ENCODE data around the gene AKAP1.

The AKAP1 gene

DNA sequence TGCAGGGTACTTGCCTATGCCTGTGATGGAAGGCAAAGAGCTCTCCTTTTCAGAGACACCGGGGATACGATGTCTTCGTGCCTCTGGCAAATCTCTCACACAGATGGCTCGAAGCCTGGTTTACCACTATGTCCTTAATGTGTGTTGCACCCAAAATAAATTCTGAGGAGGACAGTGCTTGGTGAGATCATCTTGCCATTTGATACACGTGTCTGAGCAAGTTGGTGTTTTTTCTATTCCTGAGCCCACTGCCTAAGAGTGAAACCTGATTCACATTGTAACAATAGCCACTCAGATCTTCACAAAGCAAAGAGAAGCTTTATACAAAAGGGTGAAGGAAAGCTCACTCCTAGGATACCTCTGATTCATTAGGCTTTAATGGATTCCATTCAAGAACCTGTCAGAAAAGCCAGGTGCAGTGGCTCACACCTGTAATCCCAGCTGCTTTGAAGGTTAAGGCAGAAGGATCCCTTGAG is 33.1 kb upstream of the AKAP1 start:
- in situ Hi-C loops (cut with HindIII; ENCODE audit: low pct_unique_long_range_greater_than_20kb, low sequenced_read_pairs): no loop called here
- TF ChIP-seq JUND (IDR thresholded peaks at IDR 0.05; ENCODE audit: low read depth): no peak
- DNase-seq (ENCODE audit: low read depth in 1 of 2, low spot score in 1 of 2): no peak

DNA sequence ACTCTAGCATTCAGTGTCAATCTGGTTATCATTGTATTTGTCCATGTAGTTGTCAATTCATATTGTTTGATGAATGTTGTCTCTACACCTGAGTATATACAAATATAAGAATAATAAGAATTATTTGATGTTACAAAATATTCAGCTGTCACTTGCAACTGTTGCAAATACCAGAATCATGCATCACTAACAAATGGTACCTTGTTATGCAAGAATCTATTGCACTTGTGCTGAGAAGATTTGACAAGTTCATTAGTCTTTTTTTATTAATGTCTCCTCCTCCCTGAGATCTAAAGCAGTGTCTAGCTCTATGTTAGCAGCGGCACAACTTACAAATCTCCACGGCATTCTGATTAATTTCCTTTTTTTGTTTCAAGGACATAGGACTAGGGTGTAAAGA is 22.2 kb upstream of the AKAP1 start:
- in situ Hi-C loops (cut with HindIII; ENCODE audit: low pct_unique_long_range_greater_than_20kb, low sequenced_read_pairs): no loop called here
- DNase-seq (ENCODE audit: low read depth in 1 of 2, low spot score in 1 of 2): no peak
- no peak for TF ChIP-seq JUND (IDR thresholded peaks at IDR 0.05; ENCODE audit: low read depth)

DNA sequence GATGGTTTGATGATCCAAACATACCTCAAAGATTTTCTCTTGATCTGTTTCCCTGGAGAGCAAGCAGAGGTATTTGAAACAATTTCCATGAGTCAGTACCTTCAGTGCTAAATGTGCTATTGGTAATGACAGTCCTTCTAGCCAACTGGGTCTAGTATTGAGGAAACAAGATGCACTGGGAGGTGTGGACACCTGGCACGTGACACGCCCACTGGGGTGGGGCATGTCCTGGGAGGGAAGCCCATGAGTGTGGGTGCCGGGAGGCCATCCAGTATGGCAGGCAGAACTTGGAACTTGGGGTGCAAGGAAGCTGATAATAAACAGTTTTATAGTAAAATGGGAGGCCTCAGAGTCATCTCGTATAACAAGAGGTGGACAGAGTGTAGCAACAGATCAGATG is 17.9 kb upstream of the AKAP1 start:
- no peak for TF ChIP-seq JUND (IDR thresholded peaks at IDR 0.05; ENCODE audit: low read depth)
- in situ Hi-C loops (cut with HindIII; ENCODE audit: low pct_unique_long_range_greater_than_20kb, low sequenced_read_pairs): no loop called here
- peak in 1 of 2 experiments; percentile 22 for DNase-seq (ENCODE audit: low read depth in 1 of 2, low spot score in 1 of 2)

DNA sequence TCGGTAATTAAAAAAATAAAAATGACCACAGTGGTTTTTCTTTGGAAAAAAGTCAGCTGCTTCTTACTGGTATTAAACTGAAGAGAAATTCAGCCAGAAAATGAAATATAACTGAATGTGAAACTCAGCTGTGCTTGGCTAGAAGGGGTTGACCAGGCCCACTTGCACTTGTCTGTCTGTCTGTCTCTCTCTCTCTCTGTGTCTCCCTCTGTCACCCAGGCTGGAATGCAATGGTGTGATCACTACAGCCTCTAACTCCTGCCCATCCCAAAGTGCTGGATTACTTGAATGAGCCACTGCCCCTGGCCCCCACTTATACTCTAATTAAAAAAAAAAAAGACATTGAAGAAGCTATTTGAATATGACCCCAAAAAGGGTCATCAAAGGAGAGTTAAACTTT is 17.3 kb upstream of the AKAP1 start:
- TF ChIP-seq JUND (IDR thresholded peaks at IDR 0.05; ENCODE audit: low read depth): no peak
- in situ Hi-C loops (cut with HindIII; ENCODE audit: low pct_unique_long_range_greater_than_20kb, low sequenced_read_pairs): no loop called here
- no peak for DNase-seq (ENCODE audit: low read depth in 1 of 2, low spot score in 1 of 2)

DNA sequence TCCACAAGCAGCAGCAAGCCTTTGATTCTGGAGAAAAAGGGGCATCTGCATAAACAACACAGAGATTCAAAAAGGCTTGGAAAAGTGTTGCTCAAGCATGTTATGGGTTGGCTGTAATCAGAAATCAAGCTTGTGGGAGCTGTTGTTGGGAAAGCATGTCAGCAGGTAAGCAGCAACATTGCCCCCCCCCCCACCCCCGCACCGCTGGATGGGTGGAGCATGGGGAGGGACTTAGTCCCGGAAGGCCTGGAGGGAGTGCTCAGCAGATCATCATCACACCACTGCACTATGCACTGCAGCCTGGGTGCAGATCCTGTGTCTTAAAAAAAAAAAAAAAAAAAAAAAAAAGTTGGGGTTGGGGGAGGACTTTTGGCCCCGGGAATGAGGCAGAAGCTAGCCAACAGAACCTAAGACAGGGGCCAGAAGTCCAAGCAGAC is 16.8 kb upstream of the AKAP1 start:
- no peak for TF ChIP-seq JUND (IDR thresholded peaks at IDR 0.05; ENCODE audit: low read depth)
- in situ Hi-C loops (cut with HindIII; ENCODE audit: low pct_unique_long_range_greater_than_20kb, low sequenced_read_pairs): no loop called here
- DNase-seq (ENCODE audit: low read depth in 1 of 2, low spot score in 1 of 2): peak in 1 of 2 experiments; percentile 60

DNA sequence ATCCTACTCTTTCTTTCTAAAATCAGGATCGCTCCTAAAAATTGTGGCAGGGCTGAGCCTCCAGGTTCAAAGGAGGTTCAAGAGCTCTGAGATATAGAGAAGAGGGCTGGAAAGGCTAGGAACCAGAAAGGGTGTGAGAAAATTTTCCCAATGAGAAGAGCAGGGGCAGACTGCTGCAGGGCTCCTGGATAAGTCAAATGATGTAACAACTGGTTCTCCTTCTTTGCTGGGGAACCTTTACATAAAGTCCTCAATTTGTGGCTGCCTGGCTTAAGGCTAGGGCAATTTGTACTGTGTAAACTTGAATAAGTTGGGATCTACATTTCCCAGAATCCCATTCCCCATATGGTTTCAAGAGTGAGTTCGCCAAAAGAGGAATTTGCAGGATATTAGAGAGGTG is 16.3 kb upstream of the AKAP1 start:
- in situ Hi-C loops (cut with HindIII; ENCODE audit: low pct_unique_long_range_greater_than_20kb, low sequenced_read_pairs): no loop called here
- DNase-seq (ENCODE audit: low read depth in 1 of 2, low spot score in 1 of 2): peak in 1 of 2 experiments; percentile 54
- no peak for TF ChIP-seq JUND (IDR thresholded peaks at IDR 0.05; ENCODE audit: low read depth)

DNA sequence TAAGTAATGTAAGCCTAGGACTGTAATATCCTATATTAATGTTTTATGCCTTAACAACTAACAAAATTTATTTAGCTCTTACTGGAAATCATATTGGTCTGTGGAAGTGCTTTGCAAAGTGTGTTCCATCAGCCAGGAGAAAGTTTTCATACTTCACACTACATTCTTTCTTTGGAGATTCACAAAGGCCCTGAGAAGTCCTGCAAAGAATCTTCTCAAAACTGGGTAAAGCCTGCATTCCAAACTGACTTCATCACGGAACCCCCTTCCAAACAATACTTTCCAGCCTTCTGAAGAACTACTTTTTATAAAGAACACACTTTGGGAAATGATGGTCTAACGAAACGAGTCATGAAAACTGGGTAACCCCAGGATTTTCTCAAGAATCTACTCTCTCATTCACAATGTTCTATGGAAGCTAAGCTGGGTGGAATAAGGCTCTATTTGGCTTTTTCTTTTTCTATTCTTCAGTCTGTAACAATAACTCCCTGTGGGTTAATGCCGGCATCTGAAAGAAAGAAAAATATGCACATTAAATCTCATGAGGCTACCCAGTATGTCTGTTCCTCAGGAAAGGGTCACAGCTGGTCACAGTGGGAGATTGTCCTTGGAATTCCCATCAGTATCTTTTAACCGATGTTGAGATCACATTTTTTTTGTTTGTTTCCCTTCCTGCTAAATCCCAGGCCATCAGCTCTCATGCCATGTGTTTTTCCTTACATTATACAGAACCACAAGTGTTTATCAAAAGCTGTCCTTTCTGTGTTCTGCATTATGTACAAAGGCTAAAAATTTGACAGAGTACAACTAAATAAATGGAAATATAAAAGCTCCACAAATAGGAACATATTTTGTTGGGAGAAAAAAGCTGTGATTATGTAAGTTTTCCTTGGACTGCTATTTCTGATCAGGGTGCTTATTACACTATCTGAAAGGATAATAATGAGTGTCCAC is 12.8 kb upstream of the AKAP1 start:
- in situ Hi-C loops (cut with HindIII; ENCODE audit: low pct_unique_long_range_greater_than_20kb, low sequenced_read_pairs): no loop called here
- TF ChIP-seq JUND (IDR thresholded peaks at IDR 0.05; ENCODE audit: low read depth): no peak
- DNase-seq (ENCODE audit: low read depth in 1 of 2, low spot score in 1 of 2): no peak

DNA sequence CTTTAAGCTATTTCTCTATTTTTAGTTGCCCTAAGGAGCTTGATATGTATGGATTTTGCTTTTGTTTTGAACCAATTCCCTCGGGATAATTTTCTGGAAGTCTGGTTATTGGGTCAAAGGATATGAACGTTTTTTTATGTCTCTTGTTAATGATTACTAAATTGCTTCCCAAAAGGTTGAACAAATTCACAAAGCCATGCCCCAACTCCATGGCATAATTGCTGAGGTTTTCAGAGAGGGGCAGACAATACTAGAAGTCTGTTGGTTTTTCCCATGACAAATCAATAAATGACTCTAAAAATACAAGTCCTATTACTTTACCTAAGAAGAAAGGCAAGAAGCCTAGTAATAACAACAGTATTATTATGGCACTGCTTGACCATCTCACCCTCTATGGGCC is 11.4 kb upstream of the AKAP1 start:
- in situ Hi-C loops (cut with HindIII; ENCODE audit: low pct_unique_long_range_greater_than_20kb, low sequenced_read_pairs): no loop called here
- no peak for DNase-seq (ENCODE audit: low read depth in 1 of 2, low spot score in 1 of 2)
- no peak for TF ChIP-seq JUND (IDR thresholded peaks at IDR 0.05; ENCODE audit: low read depth)

DNA sequence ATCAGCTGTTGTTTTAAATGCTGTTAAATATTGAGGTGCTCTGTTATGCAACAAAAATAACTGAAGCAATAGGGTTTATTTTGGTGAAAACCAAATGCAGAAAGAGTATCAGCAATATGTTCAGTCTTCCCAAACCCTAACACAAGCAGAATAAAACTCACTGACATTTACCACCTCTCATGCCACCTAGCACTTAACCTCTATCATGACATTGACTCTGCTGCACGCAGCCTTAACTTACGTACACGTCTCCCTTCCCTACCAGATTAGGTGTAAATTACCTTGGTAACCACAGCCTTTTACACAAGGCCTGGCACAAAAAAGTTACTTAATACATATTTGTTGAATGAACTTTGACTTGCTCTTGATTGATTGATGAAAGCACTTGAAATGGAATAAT is 9.9 kb upstream of the AKAP1 start:
- in situ Hi-C loops (cut with HindIII; ENCODE audit: low pct_unique_long_range_greater_than_20kb, low sequenced_read_pairs): no loop called here
- no peak for DNase-seq (ENCODE audit: low read depth in 1 of 2, low spot score in 1 of 2)
- TF ChIP-seq JUND (IDR thresholded peaks at IDR 0.05; ENCODE audit: low read depth): no peak

DNA sequence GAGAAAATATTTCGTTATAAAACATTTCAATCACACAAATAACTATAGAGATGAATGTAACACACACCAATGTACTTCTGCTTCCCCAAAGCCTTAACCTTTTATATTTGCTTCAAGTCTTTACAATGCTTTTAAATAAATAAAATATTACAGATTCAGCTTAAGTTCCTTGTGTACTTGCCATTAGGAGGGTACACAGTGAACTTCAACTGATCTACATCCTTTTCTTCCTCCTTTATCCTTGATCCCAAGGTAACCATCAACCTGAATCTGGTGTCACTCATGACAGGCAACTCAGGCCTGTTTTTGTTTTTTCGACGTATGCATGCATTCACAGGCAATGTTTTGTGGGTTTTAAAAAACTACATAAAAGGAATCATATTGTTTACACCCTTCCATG is 9.3 kb upstream of the AKAP1 start:
- no peak for DNase-seq (ENCODE audit: low read depth in 1 of 2, low spot score in 1 of 2)
- TF ChIP-seq JUND (IDR thresholded peaks at IDR 0.05; ENCODE audit: low read depth): no peak
- in situ Hi-C loops (cut with HindIII; ENCODE audit: low pct_unique_long_range_greater_than_20kb, low sequenced_read_pairs): no loop called here

DNA sequence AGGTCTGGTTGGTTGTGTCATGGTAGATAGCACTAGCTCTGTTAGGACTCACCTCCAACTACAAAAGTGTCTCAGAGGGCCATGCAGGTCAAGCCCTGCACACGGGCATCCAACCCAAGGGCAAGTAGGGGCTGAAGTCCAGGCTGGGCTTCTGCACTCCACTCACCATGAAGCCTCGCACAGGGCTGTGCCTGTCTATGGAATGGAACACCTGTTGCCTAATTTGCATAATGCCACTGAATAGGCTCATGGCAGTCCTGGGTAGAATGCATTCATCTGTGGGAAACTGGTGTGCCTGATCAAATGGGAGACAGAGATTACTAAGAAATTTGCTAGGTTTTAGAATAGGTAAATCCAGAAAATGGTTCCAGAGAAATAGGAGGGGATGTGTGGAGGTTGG is 8.0 kb upstream of the AKAP1 start:
- DNase-seq (ENCODE audit: low read depth in 1 of 2, low spot score in 1 of 2): no peak
- no peak for TF ChIP-seq JUND (IDR thresholded peaks at IDR 0.05; ENCODE audit: low read depth)
- in situ Hi-C loops (cut with HindIII; ENCODE audit: low pct_unique_long_range_greater_than_20kb, low sequenced_read_pairs): no loop called here

DNA sequence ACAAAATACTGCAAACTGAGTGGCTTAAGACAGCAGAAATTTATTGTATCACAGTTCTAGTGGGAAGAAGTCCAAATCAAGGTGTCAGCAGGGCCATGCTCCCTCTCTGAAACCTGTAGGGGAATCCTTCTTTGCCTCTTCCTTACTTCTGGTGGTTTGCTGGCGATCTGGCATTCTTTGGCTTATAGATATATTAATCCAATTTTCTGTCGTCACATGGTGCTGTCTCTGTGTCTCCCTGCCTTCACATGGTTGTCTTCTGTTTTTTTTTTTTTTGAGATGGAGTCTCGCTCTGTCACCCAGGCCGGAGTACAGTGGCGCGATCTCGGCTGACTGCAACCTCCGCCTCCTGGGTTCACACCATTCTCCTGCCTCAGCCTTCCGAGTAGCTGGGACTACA is 6.8 kb upstream of the AKAP1 start:
- in situ Hi-C loops (cut with HindIII; ENCODE audit: low pct_unique_long_range_greater_than_20kb, low sequenced_read_pairs): no loop called here
- no peak for DNase-seq (ENCODE audit: low read depth in 1 of 2, low spot score in 1 of 2)
- TF ChIP-seq JUND (IDR thresholded peaks at IDR 0.05; ENCODE audit: low read depth): no peak

DNA sequence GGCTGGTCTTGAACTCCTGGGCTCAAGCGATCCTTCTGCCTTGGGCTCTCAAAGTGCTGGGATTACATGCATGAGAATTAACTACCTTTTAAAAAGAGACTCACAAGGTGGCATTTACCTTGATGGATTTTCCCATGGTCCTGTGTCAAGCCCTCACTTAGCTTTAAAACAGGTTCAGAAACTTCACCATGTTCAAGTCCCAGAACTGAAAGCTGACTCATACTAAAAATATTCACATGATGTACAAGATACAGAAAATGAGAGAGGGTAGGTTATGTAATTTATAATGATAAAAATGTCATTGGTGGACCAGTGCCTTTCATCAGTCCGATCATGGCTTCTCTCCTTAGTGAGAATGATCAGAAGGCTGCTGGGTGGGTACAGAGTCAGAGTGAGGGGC is 4.3 kb upstream of the AKAP1 start:
- in situ Hi-C loops (cut with HindIII; ENCODE audit: low pct_unique_long_range_greater_than_20kb, low sequenced_read_pairs): no loop called here
- TF ChIP-seq JUND (IDR thresholded peaks at IDR 0.05; ENCODE audit: low read depth): no peak
- no peak for DNase-seq (ENCODE audit: low read depth in 1 of 2, low spot score in 1 of 2)

Data from T47D (cell line).